B cell (primary cell): ENCODE measurements around the gene GTF2I.
"Not testable (repeated sequence)": the region's sequence is repeated elsewhere in the genome, so short reads cannot be mapped to it uniquely, and the experiment has no call there.

Experiments used
- EZH2 ChIP-seq: IDR thresholded peaks from 2 replicates; pipeline ENCODE4 v1.6.1; 2012; ENCODE audit warnings: borderline replicate concordance, low read depth, mild to moderate bottlenecking, moderate library complexity, low read length; ENCODE audit not compliant: insufficient read depth, poor library complexity, severe bottlenecking
- TF ChIP-seq, protein P1 (sequence below): fragments of 200-600 bp; IDR thresholded peaks from one replicate; pipeline ENCODE4 v1.8.0; 2022; ENCODE audit warnings: antibody characterized with exemption, mild to moderate bottlenecking

DNA sequence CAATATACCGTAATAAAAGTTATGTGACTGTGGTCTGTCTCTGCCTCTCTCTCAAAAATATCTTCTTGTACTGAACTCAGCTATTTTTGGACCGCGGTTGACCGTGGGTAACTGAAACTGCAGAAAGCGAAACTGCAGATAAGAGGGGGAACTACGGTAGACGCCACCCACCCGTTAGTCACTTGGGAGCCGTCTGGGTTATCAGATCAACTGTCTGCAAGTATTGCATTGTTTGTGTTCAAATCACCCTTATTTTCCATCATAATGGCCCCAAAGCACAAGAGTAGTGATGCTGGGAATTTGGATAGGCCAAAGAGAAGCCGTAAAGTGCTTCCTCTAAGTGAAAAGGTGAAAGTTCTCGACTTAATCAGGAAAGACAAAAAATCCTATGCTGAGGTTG, 7.5 kb upstream of the GTF2I start:
- TF ChIP-seq, protein P1, sequence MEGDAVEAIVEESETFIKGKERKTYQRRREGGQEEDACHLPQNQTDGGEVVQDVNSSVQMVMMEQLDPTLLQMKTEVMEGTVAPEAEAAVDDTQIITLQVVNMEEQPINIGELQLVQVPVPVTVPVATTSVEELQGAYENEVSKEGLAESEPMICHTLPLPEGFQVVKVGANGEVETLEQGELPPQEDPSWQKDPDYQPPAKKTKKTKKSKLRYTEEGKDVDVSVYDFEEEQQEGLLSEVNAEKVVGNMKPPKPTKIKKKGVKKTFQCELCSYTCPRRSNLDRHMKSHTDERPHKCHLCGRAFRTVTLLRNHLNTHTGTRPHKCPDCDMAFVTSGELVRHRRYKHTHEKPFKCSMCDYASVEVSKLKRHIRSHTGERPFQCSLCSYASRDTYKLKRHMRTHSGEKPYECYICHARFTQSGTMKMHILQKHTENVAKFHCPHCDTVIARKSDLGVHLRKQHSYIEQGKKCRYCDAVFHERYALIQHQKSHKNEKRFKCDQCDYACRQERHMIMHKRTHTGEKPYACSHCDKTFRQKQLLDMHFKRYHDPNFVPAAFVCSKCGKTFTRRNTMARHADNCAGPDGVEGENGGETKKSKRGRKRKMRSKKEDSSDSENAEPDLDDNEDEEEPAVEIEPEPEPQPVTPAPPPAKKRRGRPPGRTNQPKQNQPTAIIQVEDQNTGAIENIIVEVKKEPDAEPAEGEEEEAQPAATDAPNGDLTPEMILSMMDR: not testable (repeated sequence)
- TF ChIP-seq EZH2: not testable (repeated sequence)
